SH-SY5Y (cell line): Measurements from ENCODE around the gene UQCRQ.

Experiments used
- GATA2 ChIP-seq: IDR thresholded peaks from 2 replicates; pipeline ENCODE4 v1.6.1; 2011; ENCODE audit warnings: mild to moderate bottlenecking, low read depth, low read length
- GATA3 ChIP-seq: IDR thresholded peaks from 2 replicates; pipeline ENCODE4 v1.6.1; 2011; ENCODE audit warnings: low read depth, mild to moderate bottlenecking, low read length, moderate library complexity

DNA sequence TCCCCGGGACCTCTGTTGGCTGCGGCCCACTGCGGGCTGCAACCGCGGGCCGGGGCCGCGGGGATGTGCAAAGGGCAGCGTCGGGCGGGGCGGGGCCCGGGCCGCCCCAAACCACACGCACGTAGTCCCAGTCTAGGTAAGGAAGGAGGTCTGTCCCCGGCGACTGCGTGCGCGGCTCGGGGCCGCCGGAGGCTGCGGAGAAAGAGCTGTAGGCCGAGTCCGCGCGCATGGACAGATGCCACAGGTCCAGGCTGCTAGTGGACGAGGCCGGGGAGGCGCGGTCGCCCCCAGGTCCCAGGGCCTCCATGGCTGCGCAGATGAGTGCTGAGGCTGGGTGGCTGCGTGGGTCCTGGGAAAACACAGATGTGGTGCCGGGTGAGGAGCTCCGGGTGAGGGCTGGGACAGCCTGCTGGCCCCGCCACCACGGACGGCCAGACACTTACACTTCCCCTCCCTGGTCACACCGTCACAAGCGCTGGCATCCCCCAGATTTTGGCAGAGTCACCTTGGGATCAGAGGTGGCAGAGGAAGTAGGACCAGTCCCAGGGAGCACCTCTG, 40.5 kb upstream of the UQCRQ start:
- TF ChIP-seq GATA2 = no peak
- TF ChIP-seq GATA3 = no peak
